AG09309 (cell line): ENCODE data around the gene MAP3K4.

Source experiments
- DNase-seq: peaks from one replicate; pipeline ENCODE4 v3.0.0-alpha.2; 2010; ENCODE audit warnings: low read depth
- H3K4me3 ChIP-seq: 2 replicates; pipeline ENCODE4 v1.5.1; 2011; ENCODE audit warnings: mild to moderate bottlenecking, low read depth, low read length, moderate library complexity; ENCODE audit not compliant: control insufficient read depth
- CTCF ChIP-seq: IDR thresholded peaks from 2 replicates; pipeline ENCODE4 v1.5.1; 2011; ENCODE audit warnings: mild to moderate bottlenecking, low read depth, low read length, inconsistent platforms; ENCODE audit not compliant: insufficient read depth, control insufficient read depth; ENCODE audit errors: missing control alignments

Gene MAP3K4

GRCh38 chr6:161125591-161125990, 134.0 kb downstream of the MAP3K4 start:
- no peak overlapping the region for H3K4me3 ChIP-seq
- no peak for DNase-seq
- no peak for TF ChIP-seq CTCF

DNA sequence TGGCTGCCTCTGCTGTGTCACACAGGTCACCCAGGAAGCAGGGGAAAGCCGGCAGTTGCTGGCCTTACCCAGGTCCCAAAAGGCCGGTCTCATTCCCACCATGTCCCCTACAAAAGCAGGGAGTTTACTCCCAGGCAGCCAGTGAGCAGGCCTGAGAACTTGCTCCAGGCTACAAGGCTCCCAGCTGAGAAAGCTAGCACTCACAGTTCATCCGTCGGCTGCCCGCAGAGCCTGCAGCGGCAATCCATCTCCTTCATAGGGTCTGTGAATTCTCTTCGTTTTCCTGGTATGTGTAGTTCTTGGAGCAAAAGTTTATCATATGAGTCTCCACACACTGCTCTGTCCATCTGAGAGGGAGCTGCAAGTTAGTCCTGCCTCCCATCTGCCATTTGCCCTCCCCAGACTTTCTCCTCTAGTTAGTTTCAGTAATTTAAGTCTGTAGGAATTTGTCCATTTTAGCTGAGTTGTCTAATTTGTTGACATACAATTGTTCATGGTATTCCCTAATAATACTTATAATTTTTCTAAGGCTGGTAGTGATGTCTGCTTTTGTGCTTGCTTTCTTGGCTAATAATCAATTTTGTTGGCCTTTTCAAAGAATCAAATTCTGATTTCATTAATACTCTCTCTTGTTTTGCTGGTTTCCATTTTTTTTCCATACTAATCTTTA, 135.6 kb downstream of the MAP3K4 start:
- no peak overlapping the region for H3K4me3 ChIP-seq
- TF ChIP-seq CTCF, result no peak
- DNase-seq, result no peak

DNA sequence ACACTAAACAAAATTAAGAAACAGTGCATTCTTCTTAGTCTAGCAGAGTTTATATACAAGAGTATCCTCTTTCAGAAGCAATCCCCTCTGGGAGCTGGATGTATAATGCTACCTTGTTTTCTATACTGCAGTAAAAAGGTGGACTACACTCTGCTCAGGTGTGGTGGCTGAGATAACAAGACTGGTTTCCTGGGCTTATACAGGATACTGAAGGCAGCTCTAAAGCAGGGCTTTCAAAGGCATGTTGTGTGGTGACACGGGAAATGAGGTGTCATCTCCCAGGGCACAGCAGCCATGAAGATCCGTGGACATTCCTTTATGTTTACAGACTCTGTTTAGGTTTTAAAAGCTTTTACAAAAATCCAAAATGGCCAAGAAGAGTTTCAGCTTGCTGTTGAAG, 136.7 kb downstream of the MAP3K4 start:
- no peak overlapping the region for H3K4me3 ChIP-seq
- TF ChIP-seq CTCF, result no peak
- no peak for DNase-seq

- no peak for TF ChIP-seq CTCF
- DNase-seq, result no peak
- H3K4me3 ChIP-seq, result no peak overlapping the region
Observed at GRCh38 chr6:161128680-161129196, 137.2 kb downstream of the MAP3K4 start.

DNA sequence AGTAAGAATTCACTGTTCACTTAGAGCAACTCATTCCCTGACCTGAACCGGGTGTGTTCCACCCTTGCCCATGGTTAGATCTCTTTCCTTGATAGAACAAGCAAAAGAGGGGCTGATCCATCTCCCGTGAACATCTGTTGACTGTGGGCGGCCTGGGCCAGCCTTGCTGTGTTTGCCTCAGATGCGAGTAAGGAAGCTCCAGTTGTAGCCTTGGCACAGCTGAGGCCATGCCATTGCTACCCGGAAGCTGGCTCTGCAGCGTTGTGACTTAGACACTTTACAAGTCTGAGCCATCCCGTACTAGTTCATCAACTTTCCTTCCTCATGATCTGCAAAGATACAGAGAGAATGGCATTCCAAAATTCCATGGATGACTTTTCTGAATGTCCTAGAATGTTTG, 139.0 kb downstream of the MAP3K4 start:
- no peak for DNase-seq
- no peak for TF ChIP-seq CTCF
- H3K4me3 ChIP-seq, result no peak overlapping the region

DNA sequence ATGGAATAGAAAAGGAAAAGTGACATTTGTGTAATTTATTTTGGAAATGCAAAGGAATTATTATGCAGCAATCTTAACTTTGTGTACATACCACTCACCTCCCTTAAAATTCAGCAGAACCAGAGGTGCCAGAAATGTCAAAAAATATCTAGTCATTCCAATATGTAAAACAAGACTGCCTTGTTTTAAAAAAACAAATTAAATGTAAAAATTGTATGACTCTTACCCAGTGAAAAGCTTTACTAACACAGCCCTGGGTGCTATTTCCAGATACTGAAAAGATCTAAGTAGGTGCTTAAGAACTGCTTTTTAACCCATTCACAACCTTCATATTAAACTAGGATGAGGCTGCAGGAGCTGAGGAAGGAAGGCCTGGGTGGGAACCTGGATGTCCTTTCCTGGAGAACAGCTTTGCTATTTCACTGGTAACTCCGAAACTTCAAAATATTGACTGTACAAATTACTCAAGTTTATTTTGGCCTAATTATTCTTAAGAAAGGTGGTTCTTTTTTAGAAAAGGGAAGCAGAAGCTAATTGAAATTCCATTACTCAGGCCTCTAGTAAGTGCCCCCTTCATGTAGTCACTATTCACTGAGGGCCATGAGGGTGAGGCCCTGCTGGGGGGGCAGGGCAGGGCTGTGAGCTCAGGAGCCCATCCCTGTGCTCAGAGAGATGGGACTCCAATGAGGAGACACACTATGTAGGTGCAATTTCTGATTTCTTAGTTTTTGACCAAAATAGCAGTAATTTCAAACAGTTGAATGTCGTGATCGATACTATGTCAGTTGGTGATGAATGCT, 139.6 kb downstream of the MAP3K4 start:
- DNase-seq, result no peak
- H3K4me3 ChIP-seq, result no peak overlapping the region
- no peak for TF ChIP-seq CTCF
